ENCODE data around the gene CEP104.

The CEP104 gene

GRCh38 chr1:3856923-3857790 lies at the start of gene CEP104, which contains the start of gene DFFB:
TSS of gene CEP104 (minus strand) at chr1:3857211. CDS start at chr1:3852407, 4,804 bp downstream.
TSS of gene DFFB (plus strand) at chr1:3857476. CDS start at chr1:3857604, 128 bp downstream.
- peak within 1 kb of the TSS; percentile 80 for H3K4me3 ChIP-seq (ENCODE audit: low read depth, low read length)
- peak; percentile 98 for DNase-seq
- peak within 1 kb of the TSS; percentile 62 for H3K27ac ChIP-seq
- H3K27me3 ChIP-seq (ENCODE audit: insufficient read depth, low read depth, severe bottlenecking): no peaks in the 10 kb centered on the region
- TF ChIP-seq, protein P1, sequence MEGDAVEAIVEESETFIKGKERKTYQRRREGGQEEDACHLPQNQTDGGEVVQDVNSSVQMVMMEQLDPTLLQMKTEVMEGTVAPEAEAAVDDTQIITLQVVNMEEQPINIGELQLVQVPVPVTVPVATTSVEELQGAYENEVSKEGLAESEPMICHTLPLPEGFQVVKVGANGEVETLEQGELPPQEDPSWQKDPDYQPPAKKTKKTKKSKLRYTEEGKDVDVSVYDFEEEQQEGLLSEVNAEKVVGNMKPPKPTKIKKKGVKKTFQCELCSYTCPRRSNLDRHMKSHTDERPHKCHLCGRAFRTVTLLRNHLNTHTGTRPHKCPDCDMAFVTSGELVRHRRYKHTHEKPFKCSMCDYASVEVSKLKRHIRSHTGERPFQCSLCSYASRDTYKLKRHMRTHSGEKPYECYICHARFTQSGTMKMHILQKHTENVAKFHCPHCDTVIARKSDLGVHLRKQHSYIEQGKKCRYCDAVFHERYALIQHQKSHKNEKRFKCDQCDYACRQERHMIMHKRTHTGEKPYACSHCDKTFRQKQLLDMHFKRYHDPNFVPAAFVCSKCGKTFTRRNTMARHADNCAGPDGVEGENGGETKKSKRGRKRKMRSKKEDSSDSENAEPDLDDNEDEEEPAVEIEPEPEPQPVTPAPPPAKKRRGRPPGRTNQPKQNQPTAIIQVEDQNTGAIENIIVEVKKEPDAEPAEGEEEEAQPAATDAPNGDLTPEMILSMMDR (IDR thresholded peaks at IDR 0.05; ENCODE audit: low read depth, low read length): peak; percentile 63
- H3K36me3 ChIP-seq: no peaks in the 10 kb centered on the region; the same call in none of the 2 replicates
- no peaks in the 10 kb centered on the region for H3K9me3 ChIP-seq (ENCODE audit: severe bottlenecking)

GRCh38 chr1:3906672-3907020 lies 49.6 kb upstream of the CEP104 start:
- TF ChIP-seq, protein P1 (IDR thresholded peaks at IDR 0.05; ENCODE audit: low read depth, low read length): no peak
- Histone ChIP-seq H3K4me3 (ENCODE audit: low read depth, low read length) (no peak overlapping the region), H3K9me3 (ENCODE audit: severe bottlenecking) (no peaks in the 10 kb centered on the region), H3K27ac (no peak overlapping the region), H3K36me3 (no peaks in the 10 kb centered on the region), H3K27me3 (ENCODE audit: insufficient read depth, low read depth, severe bottlenecking) (no peaks in the 10 kb centered on the region)
- DNase-seq: no peak

- no peak overlapping the region for H3K4me3 ChIP-seq (ENCODE audit: low read depth, low read length)
- H3K36me3 ChIP-seq: no peaks in the 10 kb centered on the region
- TF ChIP-seq, protein P1 (IDR thresholded peaks at IDR 0.05; ENCODE audit: low read depth, low read length): no peak
- no peak for DNase-seq
- no peaks in the 10 kb centered on the region for H3K9me3 ChIP-seq (ENCODE audit: severe bottlenecking)
- H3K27ac ChIP-seq: no peak overlapping the region
- H3K27me3 ChIP-seq (ENCODE audit: insufficient read depth, low read depth, severe bottlenecking): no peaks in the 10 kb centered on the region
Observed at GRCh38 chr1:3905953-3906671, 49.1 kb upstream of the CEP104 start.

GRCh38 chr1:3905266-3905952 lies 48.4 kb upstream of the CEP104 start:
- no peak overlapping the region for H3K27ac ChIP-seq
- H3K9me3 ChIP-seq (ENCODE audit: severe bottlenecking): no peaks in the 10 kb centered on the region
- no peak for DNase-seq
- TF ChIP-seq, protein P1 (IDR thresholded peaks at IDR 0.05; ENCODE audit: low read depth, low read length): no peak
- H3K4me3 ChIP-seq (ENCODE audit: low read depth, low read length): no peak overlapping the region
- H3K36me3 ChIP-seq: no peaks in the 10 kb centered on the region
- no peaks in the 10 kb centered on the region for H3K27me3 ChIP-seq (ENCODE audit: insufficient read depth, low read depth, severe bottlenecking)

- H3K27me3 ChIP-seq (ENCODE audit: insufficient read depth, low read depth, severe bottlenecking): no peaks in the 10 kb centered on the region
- no peak for DNase-seq
- H3K27ac ChIP-seq: peak overlapping the region; percentile 67
- TF ChIP-seq, protein P1 (IDR thresholded peaks at IDR 0.05; ENCODE audit: low read depth, low read length): no peak
- H3K9me3 ChIP-seq (ENCODE audit: severe bottlenecking): no peaks in the 10 kb centered on the region
- peaks cover 2% of the 10 kb centered on the region; the same call in 1 of the 2 replicates for H3K36me3 ChIP-seq
- peak overlapping the region; percentile 38; the same call in 1 of the 2 replicates for H3K4me3 ChIP-seq (ENCODE audit: low read depth, low read length)
Observed at GRCh38 chr1:3904843-3905185, 47.8 kb upstream of the CEP104 start.
